G401 (cell line): ENCODE results near the gene ZPBP2. TPM values are rescaled to one million over a fixed set of nuclear protein-coding genes. Genes with fewer than 3 reads are reported as not detected.

Source experiments
- total RNA-seq: library from RNA; depleted of rRNA; stranded (reverse); fragments of >200 nt; shearing (Covaris generic); gene quantifications from 2 replicates; pipeline ENCODE4 v1.2.3, GENCODE V29; 2014; rRNA removed

ZPBP2 gene
- total RNA-seq, 1 experiment from 2014 or later: not detected

Other genes starting within 250 kb of the ZPBP2 start
- 3.4 and 8.6 TPM in 2 replicates for gene PPP1R1B, start 241.2 kb upstream of the ZPBP2 start, total RNA-seq
- 30.8 and 45.5 TPM in 2 replicates for gene STARD3, start 231.1 kb upstream of the ZPBP2 start, total RNA-seq
- gene TCAP, start 202.9 kb upstream of the ZPBP2 start, total RNA-seq: 0.43 and 0.44 TPM in 2 replicates
- not detected in 2 replicates for gene PNMT, start 199.7 kb upstream of the ZPBP2 start, total RNA-seq
- gene PGAP3, start 180.1 kb upstream of the ZPBP2 start, total RNA-seq: 10.3 and 13.5 TPM in 2 replicates
- gene ERBB2, start 168.1 kb upstream of the ZPBP2 start, total RNA-seq: 41.1 and 44.7 TPM in 2 replicates
- gene MIEN1, start 137.7 kb upstream of the ZPBP2 start, total RNA-seq: 28.0 and 61.8 TPM in 2 replicates
- gene GRB7, start 130.3 kb upstream of the ZPBP2 start, total RNA-seq: 1.7 and 2.0 TPM in 2 replicates
- gene IKZF3, start 3.9 kb upstream of the ZPBP2 start, total RNA-seq: not detected in 2 replicates
- gene GSDMB, start 50.4 kb downstream of the ZPBP2 start, total RNA-seq: 0.24 and 1.9 TPM in 2 replicates
- 37.8 and 40.4 TPM in 2 replicates for gene ORMDL3, start 59.4 kb downstream of the ZPBP2 start, total RNA-seq
- not detected in 2 replicates for gene LRRC3C, start 59.5 kb downstream of the ZPBP2 start, total RNA-seq
- gene GSDMA, start 94.8 kb downstream of the ZPBP2 start, total RNA-seq: not detected in 2 replicates
- 248 and 317 TPM in 2 replicates for gene PSMD3, start 112.6 kb downstream of the ZPBP2 start, total RNA-seq
- gene CSF3, start 147.2 kb downstream of the ZPBP2 start, total RNA-seq: not detected in 2 replicates
- gene MED24, start 186.2 kb downstream of the ZPBP2 start, total RNA-seq: 70.0 and 90.8 TPM in 2 replicates
- gene THRA, start 194.8 kb downstream of the ZPBP2 start, total RNA-seq: 11.8 and 18.4 TPM in 2 replicates
- 0.06 and 2.0 TPM in 2 replicates for gene NR1D1, start 232.4 kb downstream of the ZPBP2 start, total RNA-seq